Stimulated activated CD4-positive, alpha-beta T cell treated with anti-CD3 and anti-CD28 coated beads, Interleukin-2, amount 100 ng/mL, for 4 hours (primary cell): Measurements from ENCODE around the gene ADGRG6.
"Not testable (repeated sequence)": the region's sequence is repeated elsewhere in the genome, so short reads cannot be mapped to it uniquely, and the experiment has no call there.

Experiments used
- DNase-seq: peaks from one replicate; pipeline ENCODE4 v3.0.0-alpha.2; 2020; ENCODE audit warnings: low read depth

The ADGRG6 gene

GRCh38 chr6:142301651-142302391 is at the start of gene ADGRG6:
TSS of gene ADGRG6 (plus strand) at chr6:142302007. CDS start at chr6:142302330, 323 bp downstream.
- peak; percentile 14 for DNase-seq

GRCh38 chr6:142254513-142254912 is 47.3 kb upstream of the ADGRG6 start:
- no peak for DNase-seq

GRCh38 chr6:142255785-142256184 is 46.0 kb upstream of the ADGRG6 start:
- no peak for DNase-seq

- no peak for DNase-seq
These were observed 43.5 kb upstream of the ADGRG6 start for GRCh38 chr6:142258305-142258704.

DNA sequence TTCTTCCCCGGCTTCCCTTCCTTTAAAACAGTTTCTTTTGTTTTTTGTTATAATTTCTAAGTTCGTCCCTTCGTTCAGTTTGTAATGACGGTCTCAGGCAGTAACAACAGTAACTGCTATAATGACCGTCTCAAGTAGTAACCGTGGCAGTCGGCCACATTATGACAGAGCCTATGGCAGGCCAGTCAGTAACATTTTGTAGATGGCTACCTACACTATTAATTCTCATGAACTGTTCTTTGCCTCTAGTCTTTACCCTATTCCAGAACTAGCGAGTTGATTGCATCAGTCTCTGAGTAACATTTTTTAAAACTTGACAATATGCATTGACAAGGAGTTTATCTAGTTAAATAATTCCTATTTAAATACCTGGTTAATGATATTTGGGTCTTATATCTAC is 43.0 kb upstream of the ADGRG6 start:
- no peak for DNase-seq

DNA sequence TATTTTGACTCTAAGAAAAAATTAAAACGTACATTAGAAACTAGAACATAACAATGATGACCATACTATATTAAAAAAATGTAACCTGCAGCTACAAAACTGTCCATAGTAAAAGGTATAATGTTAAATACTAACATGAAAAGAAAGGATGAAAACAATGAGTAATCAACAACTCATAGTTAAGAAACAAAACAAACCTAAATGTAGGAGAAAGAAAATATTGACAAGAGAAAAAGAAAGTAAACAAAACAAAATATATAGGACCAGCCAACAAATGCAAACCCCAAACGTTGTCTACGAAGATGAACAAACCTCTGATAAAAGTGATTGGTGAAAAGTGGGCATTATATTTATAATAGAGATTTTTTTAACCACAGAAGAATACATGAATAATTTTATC is 41.1 kb upstream of the ADGRG6 start:
- DNase-seq = no peak

DNA sequence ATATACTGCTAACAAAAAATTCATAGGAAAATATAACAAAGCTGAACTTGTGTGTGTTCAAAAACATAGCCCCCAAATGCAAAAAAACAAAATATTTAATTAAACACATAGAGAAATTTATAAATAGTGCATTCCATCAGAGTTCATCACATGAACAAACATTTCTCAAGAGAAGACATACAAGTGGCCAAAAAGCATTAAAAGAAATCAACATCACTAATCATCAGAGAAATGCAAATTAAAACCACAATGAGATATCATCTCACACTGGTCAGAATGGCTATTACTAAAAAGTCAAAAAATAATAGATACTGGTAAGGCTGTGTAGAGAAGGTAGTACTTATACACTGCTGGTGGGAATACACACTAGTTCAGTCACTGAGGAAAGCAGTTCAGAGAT is 39.6 kb upstream of the ADGRG6 start:
- no peak for DNase-seq

DNA sequence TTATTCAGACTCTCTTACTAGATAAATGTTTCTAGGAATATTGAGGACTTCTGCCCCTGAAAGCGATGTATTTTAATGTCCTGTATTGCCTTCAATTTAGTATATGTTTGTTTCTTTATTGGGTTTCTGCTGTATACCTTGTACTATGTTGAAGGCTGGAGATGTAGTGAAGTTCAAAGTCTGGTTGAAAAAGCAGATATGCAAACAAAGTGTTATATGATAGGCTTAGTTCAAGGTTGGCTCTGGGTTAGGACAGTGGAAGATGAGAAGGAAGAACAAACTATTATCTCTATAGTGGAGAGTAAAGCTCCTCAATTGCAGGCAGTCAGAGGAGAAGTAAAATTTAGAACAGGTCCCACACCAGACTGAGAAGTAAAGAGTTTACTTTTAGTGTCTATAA is 36.3 kb upstream of the ADGRG6 start:
- DNase-seq = no peak

- no peak for DNase-seq
These were observed 35.7 kb upstream of the ADGRG6 start for GRCh38 chr6:142266060-142266459.

DNA sequence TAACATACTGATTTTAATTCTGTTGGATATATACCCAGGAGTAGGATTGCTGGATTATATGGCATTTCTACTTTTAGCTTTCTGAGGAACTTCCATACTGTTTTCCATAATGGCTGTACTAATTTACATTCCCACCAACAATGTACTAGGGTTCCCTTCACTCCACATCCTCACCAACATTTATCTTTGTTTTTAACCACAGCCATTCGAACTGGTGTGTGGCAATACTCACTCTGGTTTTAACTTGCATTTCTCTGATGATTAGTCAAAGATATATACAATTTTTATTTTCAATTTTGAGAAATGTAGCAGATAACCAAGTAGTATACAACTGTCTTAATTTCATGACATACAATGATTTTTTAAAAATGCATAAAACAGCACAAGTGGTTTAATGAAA is 30.3 kb upstream of the ADGRG6 start:
- DNase-seq = no peak

DNA sequence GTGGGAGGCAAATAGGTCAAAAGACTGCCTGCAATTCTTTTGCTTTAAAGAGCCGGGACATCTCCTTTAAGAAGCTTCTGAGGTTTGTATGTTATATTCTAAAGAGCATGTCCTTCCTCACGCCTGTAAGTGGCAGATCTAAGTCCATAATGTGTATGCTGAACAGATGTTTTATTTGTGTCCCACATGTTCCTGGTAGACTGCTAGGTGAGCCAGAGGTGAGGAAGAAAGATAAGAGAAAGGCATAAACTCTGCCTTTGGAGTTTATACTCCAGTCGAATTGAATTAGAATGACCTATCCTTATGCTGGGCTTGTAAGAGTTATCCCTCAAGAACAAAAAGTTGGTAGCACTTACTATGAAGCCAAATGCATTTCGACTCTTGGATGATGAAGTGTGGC is 27.2 kb upstream of the ADGRG6 start:
- DNase-seq = no peak

- DNase-seq = no peak
These were observed 26.4 kb upstream of the ADGRG6 start for GRCh38 chr6:142275236-142276006.

DNA sequence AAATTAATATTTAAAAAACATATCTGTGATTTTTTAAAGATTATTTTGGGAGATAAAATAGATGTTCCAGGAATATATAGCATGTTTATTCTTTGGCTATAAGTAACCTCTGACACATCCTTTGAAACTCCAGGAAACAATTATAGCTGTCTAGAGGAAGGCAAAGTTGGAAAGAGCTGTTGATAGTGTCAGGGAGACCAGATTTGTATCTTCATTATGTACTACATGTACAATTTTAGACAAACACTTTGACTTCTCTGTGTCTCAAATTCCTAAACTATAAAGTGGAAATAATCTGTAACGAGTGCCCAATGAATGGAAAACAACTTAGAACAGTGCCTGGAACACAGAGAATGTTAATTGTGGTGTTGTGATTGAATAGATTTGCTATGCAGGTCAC is 25.6 kb upstream of the ADGRG6 start:
- no peak for DNase-seq

DNA sequence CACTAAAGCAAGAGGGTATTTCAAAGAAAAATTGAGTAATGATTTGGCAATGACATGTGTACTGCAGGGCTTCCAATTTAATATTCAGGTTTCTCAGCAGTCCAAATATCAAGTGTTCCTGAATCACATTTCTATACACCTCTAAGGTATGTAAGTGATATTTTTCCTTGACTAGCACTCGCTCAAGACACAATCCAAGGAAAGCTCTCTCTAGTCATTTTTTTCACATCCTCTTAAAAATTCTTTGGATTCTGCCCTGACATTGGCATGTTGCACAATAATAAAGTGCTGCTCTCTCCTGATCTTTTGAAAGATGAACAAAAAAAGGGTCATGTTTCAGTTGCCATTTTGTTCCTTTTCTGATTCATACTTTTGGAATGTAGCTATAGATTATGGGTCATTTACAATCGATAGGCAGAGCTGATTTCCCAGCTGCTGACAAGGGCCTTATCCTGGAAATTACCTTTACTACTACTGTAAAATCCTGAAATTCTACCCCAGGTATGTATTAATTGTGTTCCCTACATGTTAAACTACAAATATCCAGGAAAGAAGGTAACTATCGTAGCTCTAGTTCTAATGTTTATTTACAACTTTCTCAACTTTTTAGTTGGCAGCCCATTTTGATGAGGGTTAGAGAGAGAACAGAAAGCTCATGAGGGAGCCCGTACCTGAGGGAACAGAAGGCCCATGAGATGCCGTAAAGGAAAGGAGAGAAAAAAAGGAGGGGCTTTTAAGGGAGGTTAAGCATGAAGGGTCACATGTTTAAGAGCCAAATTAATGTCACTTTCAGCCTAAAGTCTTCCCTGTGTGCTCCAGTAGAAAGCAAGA is 22.2 kb upstream of the ADGRG6 start:
- DNase-seq = no peak

GRCh38 chr6:142280265-142280664 is 21.5 kb upstream of the ADGRG6 start:
- no peak for DNase-seq

GRCh38 chr6:142280927-142281326 is 20.9 kb upstream of the ADGRG6 start:
- no peak for DNase-seq

- DNase-seq = not testable (repeated sequence)
These were observed 18.7 kb upstream of the ADGRG6 start for GRCh38 chr6:142283138-142283537.

GRCh38 chr6:142284419-142284818 is 17.4 kb upstream of the ADGRG6 start:
- no peak for DNase-seq

GRCh38 chr6:142285235-142286087 is 16.3 kb upstream of the ADGRG6 start:
- no peak for DNase-seq

GRCh38 chr6:142286088-142286409 is 15.8 kb upstream of the ADGRG6 start:
- no peak for DNase-seq

- no peak for DNase-seq
These were observed 12.1 kb upstream of the ADGRG6 start for GRCh38 chr6:142289687-142290086.

DNA sequence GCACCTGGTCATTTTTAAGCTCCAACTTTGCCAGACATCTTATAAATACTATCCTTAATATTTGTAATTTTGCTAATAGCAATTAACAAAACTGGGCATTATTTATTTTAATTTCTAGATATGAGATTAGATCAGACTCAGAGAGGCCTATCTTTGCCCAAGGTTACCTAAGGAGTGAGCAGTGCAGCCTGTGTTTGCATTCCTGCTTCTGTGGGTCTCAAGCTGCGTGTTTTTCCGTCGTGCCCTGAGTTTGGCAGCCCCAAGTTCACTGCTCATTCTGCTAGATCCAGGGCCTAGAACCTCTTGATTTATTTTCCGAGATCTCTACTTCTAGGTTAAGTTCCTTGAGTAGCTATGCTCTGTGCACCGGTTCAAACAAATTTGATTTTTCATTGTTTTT is 11.0 kb upstream of the ADGRG6 start:
- DNase-seq = no peak
